ENCODE measurements around the gene SLC24A3.
A peak's percentile ranks its signal among the peaks of the same experiment; 100 is the strongest.

SLC24A3 gene

DNA sequence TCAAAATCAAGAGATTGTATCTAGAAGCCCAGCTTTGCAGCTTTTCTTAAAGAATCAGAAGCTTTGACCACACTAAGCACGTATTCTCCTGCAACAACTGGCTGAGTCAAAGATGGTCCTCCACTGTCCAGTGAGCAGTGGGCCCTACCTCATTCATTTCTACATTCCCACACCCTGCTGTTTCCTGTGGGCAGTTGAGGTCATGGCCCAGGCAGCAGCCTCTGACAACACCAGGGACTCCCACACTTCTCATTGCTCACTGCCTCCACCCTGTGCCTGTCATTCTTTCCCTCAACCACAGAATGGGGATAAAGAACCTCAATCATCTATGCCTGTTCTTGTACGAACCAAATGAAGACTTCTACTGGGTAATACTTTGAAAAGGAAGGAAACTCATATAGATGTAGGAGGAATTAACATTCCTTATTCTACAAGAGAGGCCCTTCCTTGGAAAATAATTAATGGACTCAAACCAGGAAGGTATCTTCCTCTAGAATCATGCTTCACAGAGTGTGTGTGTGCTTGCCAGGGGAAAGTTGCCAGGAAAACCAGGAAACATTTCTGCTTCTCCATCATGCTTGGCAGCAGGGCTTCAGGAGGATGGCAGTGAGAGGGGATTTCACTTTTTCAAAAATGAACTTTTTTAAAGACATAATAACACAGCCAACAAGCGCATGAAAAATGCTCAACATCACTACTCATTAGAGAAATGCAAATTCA, 353.9 kb downstream of the SLC24A3 start:
- no peak for TF ChIP-seq ZNF658 (tag by site-specific recombination; IDR thresholded peaks at IDR 0.05)
- TF ChIP-seq, protein P1, sequence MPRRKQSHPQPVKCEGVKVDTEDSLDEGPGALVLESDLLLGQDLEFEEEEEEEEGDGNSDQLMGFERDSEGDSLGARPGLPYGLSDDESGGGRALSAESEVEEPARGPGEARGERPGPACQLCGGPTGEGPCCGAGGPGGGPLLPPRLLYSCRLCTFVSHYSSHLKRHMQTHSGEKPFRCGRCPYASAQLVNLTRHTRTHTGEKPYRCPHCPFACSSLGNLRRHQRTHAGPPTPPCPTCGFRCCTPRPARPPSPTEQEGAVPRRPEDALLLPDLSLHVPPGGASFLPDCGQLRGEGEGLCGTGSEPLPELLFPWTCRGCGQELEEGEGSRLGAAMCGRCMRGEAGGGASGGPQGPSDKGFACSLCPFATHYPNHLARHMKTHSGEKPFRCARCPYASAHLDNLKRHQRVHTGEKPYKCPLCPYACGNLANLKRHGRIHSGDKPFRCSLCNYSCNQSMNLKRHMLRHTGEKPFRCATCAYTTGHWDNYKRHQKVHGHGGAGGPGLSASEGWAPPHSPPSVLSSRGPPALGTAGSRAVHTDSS (tag by site-specific recombination; IDR thresholded peaks at IDR 0.05) = no peak
- TF ChIP-seq ZNF529 (tag by site-specific recombination; IDR thresholded peaks at IDR 0.05; ENCODE audit: insufficient replicate concordance) = no peak
- TF ChIP-seq ZNF560 (tag by site-specific recombination; IDR thresholded peaks at IDR 0.05; ENCODE audit: borderline replicate concordance) = no peak
- TF ChIP-seq, protein P2, sequence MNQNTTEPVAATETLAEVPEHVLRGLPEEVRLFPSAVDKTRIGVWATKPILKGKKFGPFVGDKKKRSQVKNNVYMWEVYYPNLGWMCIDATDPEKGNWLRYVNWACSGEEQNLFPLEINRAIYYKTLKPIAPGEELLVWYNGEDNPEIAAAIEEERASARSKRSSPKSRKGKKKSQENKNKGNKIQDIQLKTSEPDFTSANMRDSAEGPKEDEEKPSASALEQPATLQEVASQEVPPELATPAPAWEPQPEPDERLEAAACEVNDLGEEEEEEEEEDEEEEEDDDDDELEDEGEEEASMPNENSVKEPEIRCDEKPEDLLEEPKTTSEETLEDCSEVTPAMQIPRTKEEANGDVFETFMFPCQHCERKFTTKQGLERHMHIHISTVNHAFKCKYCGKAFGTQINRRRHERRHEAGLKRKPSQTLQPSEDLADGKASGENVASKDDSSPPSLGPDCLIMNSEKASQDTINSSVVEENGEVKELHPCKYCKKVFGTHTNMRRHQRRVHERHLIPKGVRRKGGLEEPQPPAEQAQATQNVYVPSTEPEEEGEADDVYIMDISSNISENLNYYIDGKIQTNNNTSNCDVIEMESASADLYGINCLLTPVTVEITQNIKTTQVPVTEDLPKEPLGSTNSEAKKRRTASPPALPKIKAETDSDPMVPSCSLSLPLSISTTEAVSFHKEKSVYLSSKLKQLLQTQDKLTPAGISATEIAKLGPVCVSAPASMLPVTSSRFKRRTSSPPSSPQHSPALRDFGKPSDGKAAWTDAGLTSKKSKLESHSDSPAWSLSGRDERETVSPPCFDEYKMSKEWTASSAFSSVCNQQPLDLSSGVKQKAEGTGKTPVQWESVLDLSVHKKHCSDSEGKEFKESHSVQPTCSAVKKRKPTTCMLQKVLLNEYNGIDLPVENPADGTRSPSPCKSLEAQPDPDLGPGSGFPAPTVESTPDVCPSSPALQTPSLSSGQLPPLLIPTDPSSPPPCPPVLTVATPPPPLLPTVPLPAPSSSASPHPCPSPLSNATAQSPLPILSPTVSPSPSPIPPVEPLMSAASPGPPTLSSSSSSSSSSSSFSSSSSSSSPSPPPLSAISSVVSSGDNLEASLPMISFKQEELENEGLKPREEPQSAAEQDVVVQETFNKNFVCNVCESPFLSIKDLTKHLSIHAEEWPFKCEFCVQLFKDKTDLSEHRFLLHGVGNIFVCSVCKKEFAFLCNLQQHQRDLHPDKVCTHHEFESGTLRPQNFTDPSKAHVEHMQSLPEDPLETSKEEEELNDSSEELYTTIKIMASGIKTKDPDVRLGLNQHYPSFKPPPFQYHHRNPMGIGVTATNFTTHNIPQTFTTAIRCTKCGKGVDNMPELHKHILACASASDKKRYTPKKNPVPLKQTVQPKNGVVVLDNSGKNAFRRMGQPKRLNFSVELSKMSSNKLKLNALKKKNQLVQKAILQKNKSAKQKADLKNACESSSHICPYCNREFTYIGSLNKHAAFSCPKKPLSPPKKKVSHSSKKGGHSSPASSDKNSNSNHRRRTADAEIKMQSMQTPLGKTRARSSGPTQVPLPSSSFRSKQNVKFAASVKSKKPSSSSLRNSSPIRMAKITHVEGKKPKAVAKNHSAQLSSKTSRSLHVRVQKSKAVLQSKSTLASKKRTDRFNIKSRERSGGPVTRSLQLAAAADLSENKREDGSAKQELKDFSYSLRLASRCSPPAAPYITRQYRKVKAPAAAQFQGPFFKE (tag by site-specific recombination; IDR thresholded peaks at IDR 0.05; ENCODE audit: borderline replicate concordance) = no peak
- TF ChIP-seq EGR2 (tag by site-specific recombination; IDR thresholded peaks at IDR 0.05; ENCODE audit: low read depth) = peak; percentile 19; the same call in 1 of the 2 replicates
- TF ChIP-seq TRIM28 (IDR thresholded peaks at IDR 0.05; ENCODE audit: borderline replicate concordance, low read length) = no peak
- TF ChIP-seq, protein P3, sequence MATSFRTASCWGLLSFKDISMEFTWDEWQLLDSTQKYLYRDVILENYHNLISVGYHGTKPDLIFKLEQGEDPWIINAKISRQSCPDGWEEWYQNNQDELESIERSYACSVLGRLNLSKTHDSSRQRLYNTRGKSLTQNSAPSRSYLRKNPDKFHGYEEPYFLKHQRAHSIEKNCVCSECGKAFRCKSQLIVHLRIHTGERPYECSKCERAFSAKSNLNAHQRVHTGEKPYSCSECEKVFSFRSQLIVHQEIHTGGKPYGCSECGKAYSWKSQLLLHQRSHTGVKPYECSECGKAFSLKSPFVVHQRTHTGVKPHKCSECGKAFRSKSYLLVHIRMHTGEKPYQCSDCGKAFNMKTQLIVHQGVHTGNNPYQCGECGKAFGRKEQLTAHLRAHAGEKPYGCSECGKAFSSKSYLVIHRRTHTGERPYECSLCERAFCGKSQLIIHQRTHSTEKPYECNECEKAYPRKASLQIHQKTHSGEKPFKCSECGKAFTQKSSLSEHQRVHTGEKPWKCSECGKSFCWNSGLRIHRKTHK (tag by site-specific recombination; IDR thresholded peaks at IDR 0.05) = no peak
- TF ChIP-seq ZNF843 (tag by site-specific recombination; IDR thresholded peaks at IDR 0.05) = no peak
- no peaks in the 10 kb centered on the region for H3K4me1 ChIP-seq (ENCODE audit: control insufficient read depth, insufficient read depth, low read length)
- H3K36me3 ChIP-seq (ENCODE audit: control insufficient read depth in 2 of 2, insufficient read depth in 1 of 2, low read length in 2 of 2) = no peaks in the 10 kb centered on the region
- no peak overlapping the region for H3K27ac ChIP-seq (ENCODE audit: extremely low read depth, low read depth, low read length)
- POLR2A ChIA-PET = no interaction called here
- no peak overlapping the region for H3K4me3 ChIP-seq (ENCODE audit: low read depth, low read length)
- CTCF ChIA-PET = no interaction called here
- H3K9me3 ChIP-seq (ENCODE audit: control insufficient read depth, insufficient read depth, low read depth, low read length) = no peaks in the 10 kb centered on the region

DNA sequence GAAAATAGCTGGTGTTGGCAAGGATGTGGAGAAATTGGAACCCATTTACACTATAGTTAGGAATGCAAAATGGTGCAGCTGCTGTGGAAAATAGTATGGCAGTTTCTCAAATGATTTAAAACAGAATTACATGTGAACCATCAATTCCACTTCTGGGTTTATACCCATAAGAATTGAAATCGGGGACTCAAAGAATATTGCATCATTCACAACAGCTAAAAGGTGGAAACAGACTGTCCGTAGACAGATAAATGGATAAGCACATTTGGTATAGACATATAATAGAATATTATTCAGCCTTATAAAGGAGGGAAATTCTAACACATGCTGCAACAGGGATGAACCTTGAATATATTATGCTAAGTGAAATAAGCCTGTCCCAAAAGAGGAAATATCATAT, 355.7 kb downstream of the SLC24A3 start:
- H3K9me3 ChIP-seq (ENCODE audit: control insufficient read depth, insufficient read depth, low read depth, low read length) = no peaks in the 10 kb centered on the region
- no peak overlapping the region for H3K4me3 ChIP-seq (ENCODE audit: low read depth, low read length)
- no peaks in the 10 kb centered on the region for H3K36me3 ChIP-seq (ENCODE audit: control insufficient read depth in 2 of 2, insufficient read depth in 1 of 2, low read length in 2 of 2)
- no peak overlapping the region for H3K27ac ChIP-seq (ENCODE audit: extremely low read depth, low read depth, low read length)
- CTCF ChIA-PET = interaction anchor here (0.6 to 1.2 kb wide), 2 partner anchors 15 to 511 kb away, joined by 3 to 5 read pairs; no protein-coding TSS in a partner anchor
- POLR2A ChIA-PET = no interaction called here
- H3K4me1 ChIP-seq (ENCODE audit: control insufficient read depth, insufficient read depth, low read length) = no peaks in the 10 kb centered on the region
- TF ChIP-seq ZNF23 (tag by site-specific recombination; IDR thresholded peaks at IDR 0.05; ENCODE audit: borderline replicate concordance) (no peak), ZFP41 (tag by site-specific recombination; IDR thresholded peaks at IDR 0.05; ENCODE audit: borderline replicate concordance) (no peak)

DNA sequence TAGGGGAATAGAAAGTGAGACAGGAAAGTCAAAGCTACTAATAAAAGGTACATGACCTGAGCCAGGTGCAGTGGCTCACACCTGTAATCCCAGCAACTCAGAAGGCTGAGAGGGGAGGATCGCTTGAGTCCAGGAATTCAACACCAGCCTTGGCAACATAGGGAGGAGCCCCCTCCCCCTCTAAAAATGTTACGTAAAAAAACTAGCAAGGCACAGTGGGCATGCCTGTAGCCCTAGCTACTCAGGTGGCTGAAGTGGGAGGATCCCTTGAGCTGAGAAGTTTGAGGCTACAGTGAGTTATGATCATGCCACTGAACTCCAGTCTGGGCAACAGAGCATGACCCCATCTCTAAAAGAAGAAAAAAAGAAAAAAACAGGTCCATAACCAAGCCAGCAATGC, 359.6 kb downstream of the SLC24A3 start:
- no peaks in the 10 kb centered on the region for H3K36me3 ChIP-seq (ENCODE audit: control insufficient read depth in 2 of 2, insufficient read depth in 1 of 2, low read length in 2 of 2)
- H3K4me3 ChIP-seq (ENCODE audit: low read depth, low read length) = no peak overlapping the region
- no peaks in the 10 kb centered on the region for H3K9me3 ChIP-seq (ENCODE audit: control insufficient read depth, insufficient read depth, low read depth, low read length)
- POLR2A ChIA-PET = no interaction called here
- CTCF ChIA-PET = interaction anchor here (0.6 to 4.6 kb wide), 2 partner anchors 12 to 515 kb away, joined by 3 to 30 read pairs; no protein-coding TSS in a partner anchor
- no peak overlapping the region for H3K27ac ChIP-seq (ENCODE audit: extremely low read depth, low read depth, low read length)
- no peaks in the 10 kb centered on the region for H3K4me1 ChIP-seq (ENCODE audit: control insufficient read depth, insufficient read depth, low read length)
- TF ChIP-seq, protein P4, sequence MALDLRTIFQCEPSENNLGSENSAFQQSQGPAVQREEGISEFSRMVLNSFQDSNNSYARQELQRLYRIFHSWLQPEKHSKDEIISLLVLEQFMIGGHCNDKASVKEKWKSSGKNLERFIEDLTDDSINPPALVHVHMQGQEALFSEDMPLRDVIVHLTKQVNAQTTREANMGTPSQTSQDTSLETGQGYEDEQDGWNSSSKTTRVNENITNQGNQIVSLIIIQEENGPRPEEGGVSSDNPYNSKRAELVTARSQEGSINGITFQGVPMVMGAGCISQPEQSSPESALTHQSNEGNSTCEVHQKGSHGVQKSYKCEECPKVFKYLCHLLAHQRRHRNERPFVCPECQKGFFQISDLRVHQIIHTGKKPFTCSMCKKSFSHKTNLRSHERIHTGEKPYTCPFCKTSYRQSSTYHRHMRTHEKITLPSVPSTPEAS (tag by site-specific recombination; IDR thresholded peaks at IDR 0.05) = no peak
- TF ChIP-seq ZNF211 (tag by site-specific recombination; IDR thresholded peaks at IDR 0.05; ENCODE audit: low read depth) = no peak
- no peak for TF ChIP-seq ZNF501 (tag by site-specific recombination; IDR thresholded peaks at IDR 0.05)
- TF ChIP-seq ZNF558 (tag by site-specific recombination; IDR thresholded peaks at IDR 0.05) = no peak
- TF ChIP-seq TCF7L2 (IDR thresholded peaks at IDR 0.05; ENCODE audit: borderline replicate concordance, low read depth, low read length) = no peak
- TF ChIP-seq ZNF548 (tag by site-specific recombination; IDR thresholded peaks at IDR 0.05) = no peak
- TF ChIP-seq HOXA7 (CRISPR knock-in tag; IDR thresholded peaks at IDR 0.05; ENCODE audit: borderline replicate concordance) = no peak
- TF ChIP-seq, protein P5, sequence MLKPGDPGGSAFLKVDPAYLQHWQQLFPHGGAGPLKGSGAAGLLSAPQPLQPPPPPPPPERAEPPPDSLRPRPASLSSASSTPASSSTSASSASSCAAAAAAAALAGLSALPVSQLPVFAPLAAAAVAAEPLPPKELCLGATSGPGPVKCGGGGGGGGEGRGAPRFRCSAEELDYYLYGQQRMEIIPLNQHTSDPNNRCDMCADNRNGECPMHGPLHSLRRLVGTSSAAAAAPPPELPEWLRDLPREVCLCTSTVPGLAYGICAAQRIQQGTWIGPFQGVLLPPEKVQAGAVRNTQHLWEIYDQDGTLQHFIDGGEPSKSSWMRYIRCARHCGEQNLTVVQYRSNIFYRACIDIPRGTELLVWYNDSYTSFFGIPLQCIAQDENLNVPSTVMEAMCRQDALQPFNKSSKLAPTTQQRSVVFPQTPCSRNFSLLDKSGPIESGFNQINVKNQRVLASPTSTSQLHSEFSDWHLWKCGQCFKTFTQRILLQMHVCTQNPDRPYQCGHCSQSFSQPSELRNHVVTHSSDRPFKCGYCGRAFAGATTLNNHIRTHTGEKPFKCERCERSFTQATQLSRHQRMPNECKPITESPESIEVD (tag by site-specific recombination; IDR thresholded peaks at IDR 0.05) = no peak
- no peak for TF ChIP-seq ZNF560 (tag by site-specific recombination; IDR thresholded peaks at IDR 0.05; ENCODE audit: borderline replicate concordance)
